HG02943 (cell line): ENCODE results near the gene GBP7.
"Not testable (repeated sequence)": the region's sequence is repeated elsewhere in the genome, so short reads cannot be mapped to it uniquely, and the experiment has no call there.

ENCODE experiments used
- ATAC-seq: cut with Tn5 transposase; IDR thresholded peaks from one replicate; pipeline ENCODE4 v1.9.1; 2021; ENCODE audit warnings: mild to moderate bottlenecking, low read depth, moderate library complexity; ENCODE audit not compliant: unreplicated experiment

Gene GBP7

GRCh38 chr1:89170170-89171066 lies 5.4 kb downstream of the GBP7 start:
- ATAC-seq: no peak

- ATAC-seq: no peak
Measured at GRCh38 chr1:89169166-89169565, 6.6 kb downstream of the GBP7 start.

GRCh38 chr1:89167590-89168230 lies 8.1 kb downstream of the GBP7 start:
- ATAC-seq: no peak

GRCh38 chr1:89166705-89167104 lies 9.1 kb downstream of the GBP7 start:
- no peak for ATAC-seq

- no peak for ATAC-seq
Measured at GRCh38 chr1:89165811-89166210, 10.0 kb downstream of the GBP7 start.

- no peak for ATAC-seq
Measured at GRCh38 chr1:89151047-89151446, 24.8 kb downstream of the GBP7 start.

GRCh38 chr1:89149976-89150375 lies 25.8 kb downstream of the GBP7 start:
- ATAC-seq: no peak

GRCh38 chr1:89149229-89149628 lies 26.6 kb downstream of the GBP7 start:
- no peak for ATAC-seq

GRCh38 chr1:89147678-89148658 lies 27.8 kb downstream of the GBP7 start:
- ATAC-seq: no peak

GRCh38 chr1:89146721-89147120 lies 29.1 kb downstream of the GBP7 start:
- ATAC-seq: no peak

- no peak for ATAC-seq
Measured at GRCh38 chr1:89143484-89143883, 32.3 kb downstream of the GBP7 start.

GRCh38 chr1:89142160-89142559 lies 33.6 kb downstream of the GBP7 start:
- ATAC-seq: no peak

- ATAC-seq: no peak
Measured at GRCh38 chr1:89133747-89134146, 42.1 kb downstream of the GBP7 start.

GRCh38 chr1:89130716-89131115 lies 45.1 kb downstream of the GBP7 start:
- ATAC-seq: no peak

- no peak for ATAC-seq
Measured at GRCh38 chr1:89129911-89130310, 45.9 kb downstream of the GBP7 start.

GRCh38 chr1:89128003-89128458 lies 47.8 kb downstream of the GBP7 start:
- not testable (repeated sequence) for ATAC-seq

GRCh38 chr1:89126602-89127565 lies 48.9 kb downstream of the GBP7 start:
- ATAC-seq: not testable (repeated sequence)

GRCh38 chr1:89125913-89126580 lies 49.8 kb downstream of the GBP7 start, which contains the start of gene GBP2:
TSS of gene GBP2 (minus strand) at chr1:89126114. CDS start at chr1:89121966, 4,148 bp downstream.
- peak; percentile 50 for ATAC-seq
